Small intestine (tissue), 7 donors: ENCODE measurements around the gene SH3GLB2. TPM values are rescaled to one million over a fixed set of nuclear protein-coding genes. Genes with fewer than 3 reads are reported as not detected.
"Not testable (repeated sequence)": the region's sequence is repeated elsewhere in the genome, so short reads cannot be mapped to it uniquely, and the experiment has no call there.

Source experiments
- DNase-seq, 2 donors: peaks; one replicate each; pipeline versions ENCODE4 v3.0.0 to v3.0.0-alpha.2; 2013
- FAIRE-seq: peaks from 2 replicates; lab custom pipeline; 2012; peaks lifted over from hg19 to GRCh38; lab: Jason Lieb, UNC
- H3K27ac ChIP-seq, 3 donors: one replicate each; pipeline ENCODE4 v1.5.1; 2013; ENCODE audit warnings: low read length in 2 of 3, mild to moderate bottlenecking in 2 of 3, control low read depth in 1 of 3, inconsistent platforms in 1 of 3, low read depth in 1 of 3, moderate library complexity in 1 of 3
- H3K27me3 ChIP-seq, 3 donors: one replicate each; pipeline ENCODE4 v1.6.1; 2013; ENCODE audit warnings: low read length in 3 of 3, inconsistent platforms in 1 of 3; ENCODE audit not compliant: control insufficient read depth in 3 of 3, insufficient read depth in 3 of 3
- H3K36me3 ChIP-seq, 3 donors: one replicate each; pipeline ENCODE4 v1.6.1; 2013; ENCODE audit warnings: low read length in 3 of 3, inconsistent platforms in 1 of 3, low read depth in 1 of 3, mild to moderate bottlenecking in 1 of 3, moderate library complexity in 1 of 3; ENCODE audit not compliant: control insufficient read depth in 3 of 3, insufficient read depth in 2 of 3
- H3K4me1 ChIP-seq, 3 donors: one replicate each; pipeline ENCODE4 v1.6.1; 2013; ENCODE audit warnings: low read length in 2 of 3, inconsistent platforms in 1 of 3, low read depth in 1 of 3, mild to moderate bottlenecking in 1 of 3, moderate library complexity in 1 of 3; ENCODE audit not compliant: control insufficient read depth in 3 of 3, insufficient read depth in 2 of 3
- H3K4me3 ChIP-seq, 3 donors: one replicate each; pipeline ENCODE4 v1.5.1; 2013; ENCODE audit warnings: low read length in 3 of 3, control low read depth in 1 of 3, inconsistent platforms in 1 of 3, low read depth in 1 of 3, mild to moderate bottlenecking in 1 of 3, moderate library complexity in 1 of 3
- H3K9me3 ChIP-seq, 2 donors: one replicate each; pipeline ENCODE4 v1.6.1; 2013; ENCODE audit warnings: low read depth in 1 of 2, low read length in 1 of 2; ENCODE audit not compliant: control insufficient read depth in 2 of 2, insufficient read depth in 1 of 2
- WGBS, 3 donors: extraction: QIAGEN DNeasy Blood & Tissue Kit; methylation state at CpG; one replicate each; pipeline ENCODE4 v1.1.7; 2013; 5-methylcytosine and 5-hydroxymethylcytosine counted together
- polyA plus RNA-seq, 4 donors: library from polyadenylated mRNA; stranded (reverse) in 3 of 4; unstranded in 1 of 4; fragments of 200-250 nt in 3 of 4; fragments of 120-200 nt in 1 of 4; gene quantifications; one replicate each; pipeline versions ENCODE4 v1.2.1 to v1.2.3, GENCODE V29; 2013
- donor health status: healthy with polysubstance abuse.
- donor health status: control.
- donor health status: control.
- donor health status: Bipolar disorder and iron deficiency.
- donor health status: healthy.

Gene SH3GLB2
- polyA plus RNA-seq, 4 donors: 85.2 to 112 (median 92.3) TPM

GRCh38 chr9:129006328-129007034, 21.6 kb downstream of the SH3GLB2 start:
- Histone ChIP-seq H3K4me1 (no peaks in the 10 kb centered on the region), H3K27ac (no peak overlapping the region), H3K9me3 (no peaks in the 10 kb centered on the region), H3K4me3 (no peak overlapping the region), H3K36me3 (peaks cover 3 to 98% (median 15%) of the 10 kb centered on the region in 3 donors), H3K27me3 (no peaks in the 10 kb centered on the region)
- no peak for FAIRE-seq
- WGBS, 3 donors: 56 to 57% (median 56%) methylated on average over 20 to 21 of the region's 21 CpGs
- DNase-seq: peak; percentile 70 to 77

GRCh38 chr9:129005336-129005997, 22.7 kb downstream of the SH3GLB2 start:
- WGBS, 3 donors: 77 to 87% (median 78%) methylated on average over 10 of the region's 10 CpGs
- FAIRE-seq (no peak), DNase-seq (no peak)
- H3K36me3 ChIP-seq: peaks cover 3 to 98% (median 12%) of the 10 kb centered on the region in 3 donors
- H3K27me3 ChIP-seq: no peaks in the 10 kb centered on the region
- no peaks in the 10 kb centered on the region for H3K9me3 ChIP-seq
- H3K27ac ChIP-seq: no peak overlapping the region
- H3K4me3 ChIP-seq: no peak overlapping the region
- H3K4me1 ChIP-seq: no peaks in the 10 kb centered on the region

- FAIRE-seq: not testable (repeated sequence)
- WGBS, 3 donors: 93 to 97% (median 94%) methylated on average over 6 of the region's 6 CpGs
Observed at GRCh38 chr9:129004173-129004572, 24.0 kb downstream of the SH3GLB2 start.

GRCh38 chr9:129002992-129003391, 25.1 kb downstream of the SH3GLB2 start:
- H3K36me3 ChIP-seq: peaks cover 10 to 98% (median 20%) of the 10 kb centered on the region in 3 donors

More at GRCh38 chr9:129004173-129004572, 24.0 kb downstream of the SH3GLB2 start:
- not testable (repeated sequence) for H3K27ac ChIP-seq, H3K9me3 ChIP-seq, H3K27me3 ChIP-seq, H3K4me1 ChIP-seq, DNase-seq, H3K4me3 ChIP-seq
- H3K36me3 ChIP-seq: peaks cover 8 to 98% (median 15%) of the 10 kb centered on the region in 3 donors

GRCh38 chr9:129001504-129002325, 26.4 kb downstream of the SH3GLB2 start:
- 90 to 95% (median 94%) methylated on average over 10 of the region's 10 CpGs for WGBS, 3 donors
- Histone ChIP-seq H3K27ac (no peak overlapping the region), H3K9me3 (no peaks in the 10 kb centered on the region), H3K27me3 (no peaks in the 10 kb centered on the region), H3K36me3 (peaks cover 16 to 96% (median 20%) of the 10 kb centered on the region in 3 donors), H3K4me3 (no peak overlapping the region), H3K4me1 (no peaks in the 10 kb centered on the region)
- FAIRE-seq (no peak), DNase-seq (no peak)

More at GRCh38 chr9:129002992-129003391, 25.1 kb downstream of the SH3GLB2 start:
- WGBS, 3 donors: 95 to 98% (median 97%) methylated on average over 9 of the region's 9 CpGs
- Histone ChIP-seq H3K9me3 (no peaks in the 10 kb centered on the region), H3K27ac (no peak overlapping the region), H3K4me3 (no peak overlapping the region), H3K27me3 (no peaks in the 10 kb centered on the region), H3K4me1 (no peaks in the 10 kb centered on the region)
- FAIRE-seq (no peak), DNase-seq (no peak)

- no peak for DNase-seq
- Histone ChIP-seq H3K4me1 (no peaks in the 10 kb centered on the region), H3K9me3 (no peaks in the 10 kb centered on the region), H3K36me3 (peaks cover 23 to 93% (median 25%) of the 10 kb centered on the region in 3 donors), H3K27ac (no peak overlapping the region), H3K4me3 (no peak overlapping the region), H3K27me3 (no peaks in the 10 kb centered on the region)
- no peak for FAIRE-seq
- WGBS, 3 donors: 89 to 95% (median 93%) methylated on average over 13 of the region's 13 CpGs
Observed at GRCh38 chr9:128999581-129000206, 28.4 kb downstream of the SH3GLB2 start.

- DNase-seq: no peak
- Histone ChIP-seq H3K4me3 (no peak overlapping the region), H3K27me3 (no peaks in the 10 kb centered on the region), H3K4me1 (no peaks in the 10 kb centered on the region), H3K9me3 (no peaks in the 10 kb centered on the region), H3K27ac (no peak overlapping the region), H3K36me3 (peaks cover 26 to 90% (median 29%) of the 10 kb centered on the region in 3 donors)
- 96 to 98% (median 96%) methylated on average over 5 to 6 of the region's 6 CpGs for WGBS, 3 donors
- no peak for FAIRE-seq
Observed at GRCh38 chr9:128998462-128998861, 29.7 kb downstream of the SH3GLB2 start.

- Histone ChIP-seq H3K9me3 (no peaks in the 10 kb centered on the region), H3K4me1 (no peaks in the 10 kb centered on the region), H3K27me3 (no peaks in the 10 kb centered on the region), H3K36me3 (peaks cover 26 to 80% (median 26%) of the 10 kb centered on the region in 3 donors), H3K27ac (no peak overlapping the region), H3K4me3 (no peak overlapping the region)
- whole genome bisulfite sequencing, 3 donors: 88 to 98% (median 96%) methylated on average over 5 of the region's 5 CpGs
- no peak for DNase-seq
- FAIRE-seq: no peak
Observed at GRCh38 chr9:128995791-128996190, 32.3 kb downstream of the SH3GLB2 start.
